SK-N-SH (cell line): ENCODE measurements around the gene NELFE. TPM values are rescaled to one million over a fixed set of nuclear protein-coding genes. Genes with fewer than 3 reads are reported as not detected.

ENCODE experiments used
- CTCF ChIA-PET: fragments of 300-600, 350-600 bp; formaldehyde crosslinking; extraction: SDS; loops from one replicate; lab custom pipeline; 2021; lab: Yijun Ruan, JAX
- POLR2A ChIA-PET: fragments of 350-600 bp; sonication (Branson Sonifier 250); formaldehyde crosslinking; extraction: SDS; loops from one replicate; lab custom pipeline; 2020; ENCODE audit warnings: antibody characterized with exemption, inconsistent platforms; lab: Yijun Ruan, JAX
- DNase-seq: peaks from one replicate; pipeline ENCODE4 v3.0.0; 2012
- H2AFZ ChIP-seq: fragments of 200-600 bp; sonication (generic); 2 replicates; pipeline ENCODE4 v1.8.1; 2016; ENCODE audit warnings: antibody characterized with exemption, mild to moderate bottlenecking, low read depth
- H3F3A ChIP-seq: fragments of 200-600 bp; sonication (generic); replicated peaks from 2 replicates; pipeline ENCODE3; 2016; ENCODE audit warnings: antibody characterized with exemption, mild to moderate bottlenecking; ENCODE audit not compliant: insufficient read depth
- H3K27ac ChIP-seq, 2 experiments: fragments of 200-500 bp in 1 of 2; fragments of 200-600 bp in 1 of 2; sonication (Bioruptor generic) in 1 of 2; sonication (generic), shearing (Covaris generic) in 1 of 2; 2 replicates each; pipeline versions ENCODE4 v1.5.1 to v1.6.1; 2014 to 2016; ENCODE audit warnings: low read depth in 2 of 2, inconsistent platforms in 1 of 2, low read length in 1 of 2, mild to moderate bottlenecking in 1 of 2, mixed read lengths in 1 of 2
- H3K27me3 ChIP-seq: fragments of 200-600 bp; sonication (generic), shearing (Covaris generic); 2 replicates; pipeline ENCODE4 v1.6.1; 2016; ENCODE audit warnings: mixed run types; ENCODE audit not compliant: insufficient read depth
- H3K36me3 ChIP-seq, 2 experiments: fragments of 200-500 bp in 1 of 2; fragments of 200-600 bp in 1 of 2; sonication (Bioruptor generic) in 1 of 2; sonication (generic) in 1 of 2; replicated peaks in 1 of 2; 2 replicates each; pipeline versions ENCODE3 to v1.5.1; 2014 to 2016; ENCODE audit warnings: low read length in 1 of 2, mild to moderate bottlenecking in 1 of 2; ENCODE audit not compliant: insufficient read depth in 2 of 2, control insufficient read depth in 1 of 2
- H3K4me1 ChIP-seq, 2 experiments: fragments of 200-500 bp in 1 of 2; fragments of 200-600 bp in 1 of 2; sonication (Bioruptor generic) in 1 of 2; sonication (generic), shearing (Covaris generic) in 1 of 2; 2 replicates each; pipeline versions ENCODE4 v1.5.1 to v1.6.1; 2014 to 2016; ENCODE audit warnings: low read depth in 1 of 2, low read length in 1 of 2, mixed run types in 1 of 2; ENCODE audit not compliant: insufficient read depth in 2 of 2, control insufficient read depth in 1 of 2
- H3K4me2 ChIP-seq: fragments of 200-600 bp; sonication (generic), shearing (Covaris generic); 2 replicates; pipeline ENCODE4 v1.6.1; 2017; ENCODE audit warnings: mixed run types
- H3K4me3 ChIP-seq, 2 experiments: fragments of 200-500 bp in 1 of 2; fragments of 200-600 bp in 1 of 2; sonication (Bioruptor generic) in 1 of 2; sonication (generic), shearing (Covaris generic) in 1 of 2; 2 replicates each; pipeline versions ENCODE4 v1.5.1 to v1.8.1; 2014 to 2016; ENCODE audit warnings: low read depth in 2 of 2, inconsistent platforms in 1 of 2, low read length in 1 of 2, mild to moderate bottlenecking in 1 of 2, mixed read lengths in 1 of 2, moderate library complexity in 1 of 2
- H3K79me2 ChIP-seq: fragments of 200-600 bp; sonication (generic); 2 replicates; pipeline ENCODE4 v1.8.1; 2017; ENCODE audit warnings: mild to moderate bottlenecking; ENCODE audit not compliant: insufficient read depth
- H3K9ac ChIP-seq: fragments of 200-600 bp; sonication (generic); 2 replicates; pipeline ENCODE4 v1.6.1; 2017; ENCODE audit warnings: mixed run types
- H3K9me2 ChIP-seq: fragments of 200-600 bp; sonication (generic); 2 replicates; pipeline ENCODE4 v1.6.1; 2017; ENCODE audit warnings: mixed run types
- H3K9me3 ChIP-seq: fragments of 200-600 bp; sonication (generic); 2 replicates; pipeline ENCODE4 v1.6.1; 2017; ENCODE audit warnings: mixed run types, mild to moderate bottlenecking, moderate library complexity
- H4K20me1 ChIP-seq: fragments of 200-600 bp; sonication (generic); 2 replicates; pipeline ENCODE4 v1.6.1; 2017; ENCODE audit warnings: mild to moderate bottlenecking, mixed run types; ENCODE audit not compliant: insufficient read depth
- ELF1 ChIP-seq: IDR thresholded peaks from 2 replicates; pipeline ENCODE4 v1.4.0; 2012
- EP300 ChIP-seq, 2 experiments: IDR thresholded peaks; 2 replicates each; pipeline versions ENCODE4 v1.4.0 to v1.6.1; 2012; ENCODE audit warnings: borderline replicate concordance in 1 of 2, low read depth in 1 of 2, low read length in 1 of 2
- EZH2phosphoT487 ChIP-seq: fragments of 200-600 bp; sonication (generic); IDR thresholded peaks from 2 replicates; pipeline ENCODE4 v1.6.1; 2017; ENCODE audit warnings: low read depth, mixed run types, mild to moderate bottlenecking, antibody characterized with exemption, moderate library complexity, borderline replicate concordance
- FOSL2 ChIP-seq: IDR thresholded peaks from 2 replicates; pipeline ENCODE4 v1.4.0; 2012; ENCODE audit warnings: low read depth, mild to moderate bottlenecking, moderate library complexity, borderline replicate concordance
- FOXM1 ChIP-seq: IDR thresholded peaks from 2 replicates; pipeline ENCODE4 v1.4.0; 2012; ENCODE audit warnings: low read depth, mild to moderate bottlenecking
- GABPA ChIP-seq: IDR thresholded peaks from 2 replicates; pipeline ENCODE4 v1.4.0; 2012; ENCODE audit warnings: low read depth, mild to moderate bottlenecking
- IRF3 ChIP-seq: fragments of 150-350 bp; IDR thresholded peaks from 2 replicates; pipeline ENCODE4 v1.6.1; 2016; ENCODE audit warnings: mild to moderate bottlenecking, low read depth, low read length
- MXI1 ChIP-seq: IDR thresholded peaks from 2 replicates; pipeline ENCODE4 v1.6.1; 2012; ENCODE audit warnings: mild to moderate bottlenecking, low read depth, low read length, improper control_type of control experiment
- NRF1 ChIP-seq: IDR thresholded peaks from 2 replicates; pipeline ENCODE4 v1.6.1; 2012; ENCODE audit warnings: low read depth, mild to moderate bottlenecking, low read length
- POLR2AphosphoS5 ChIP-seq: IDR thresholded peaks from 2 replicates; pipeline ENCODE4 v1.6.1; 2012; ENCODE audit warnings: low read depth, low read length
- RAD21 ChIP-seq: IDR thresholded peaks from 2 replicates; pipeline ENCODE4 v1.6.1; 2012; ENCODE audit warnings: mild to moderate bottlenecking, low read length
- RCOR1 ChIP-seq: fragments of 150-350 bp; IDR thresholded peaks from 2 replicates; pipeline ENCODE4 v1.6.1; 2017; ENCODE audit warnings: antibody characterized with exemption, low read length
- REST ChIP-seq: IDR thresholded peaks from 2 replicates; pipeline ENCODE4 v1.6.1; 2012; ENCODE audit warnings: mild to moderate bottlenecking, low read depth, low read length, moderate library complexity
- RXRA ChIP-seq: IDR thresholded peaks from 2 replicates; pipeline ENCODE4 v1.4.0; 2012; ENCODE audit warnings: low read depth, mild to moderate bottlenecking, borderline replicate concordance
- SIN3A ChIP-seq: IDR thresholded peaks from 2 replicates; pipeline ENCODE4 v1.6.1; 2012; ENCODE audit warnings: low read depth, mild to moderate bottlenecking, low read length, moderate library complexity, borderline replicate concordance
- SMC3 ChIP-seq: IDR thresholded peaks from 2 replicates; pipeline ENCODE4 v1.6.1; 2012; ENCODE audit warnings: low read depth, low read length, improper control_type of control experiment
- TAF1 ChIP-seq: IDR thresholded peaks from 2 replicates; pipeline ENCODE4 v1.6.1; 2012; ENCODE audit warnings: low read depth, mild to moderate bottlenecking, low read length, moderate library complexity, borderline replicate concordance
- TCF12 ChIP-seq: IDR thresholded peaks from 2 replicates; pipeline ENCODE4 v1.4.0; 2012
- TEAD4 ChIP-seq: IDR thresholded peaks from 2 replicates; pipeline ENCODE4 v1.4.0; 2012; ENCODE audit warnings: mild to moderate bottlenecking, borderline replicate concordance; ENCODE audit not compliant: insufficient read depth
- YY1 ChIP-seq: IDR thresholded peaks from 2 replicates; pipeline ENCODE4 v1.4.0; 2012; ENCODE audit warnings: low read depth, mild to moderate bottlenecking
- WGBS: methylation state at CpG from one replicate; pipeline ENCODE4 v1.1.6; 2017; ENCODE audit warnings: low lambda C conversion rate; 5-methylcytosine and 5-hydroxymethylcytosine counted together
- polyA plus RNA-seq, 3 experiments: library from polyadenylated mRNA; depleted of rRNA; stranded (reverse); fragments of >200 nt; gene quantifications; 2 replicates each; pipeline ENCODE4 v1.2.3, GENCODE V29; 2012
- TF ChIP-seq, protein P1 (sequence below): IDR thresholded peaks from 2 replicates; pipeline ENCODE4 v1.4.0; 2012; ENCODE audit warnings: low read depth, borderline replicate concordance
- TF ChIP-seq, protein P2 (sequence below): IDR thresholded peaks from 2 replicates; pipeline ENCODE4 v1.4.0; 2012; ENCODE audit warnings: low read depth
- TF ChIP-seq, protein P3 (sequence below): IDR thresholded peaks from 2 replicates; pipeline ENCODE4; 2012

NELFE gene
- polyA plus RNA-seq (2012; rRNA removed), result 89.5 and 116 TPM in 2 replicates
- 101 and 102 TPM in 2 replicates for polyA plus RNA-seq (2012; cell fraction: cytosol; rRNA removed)
- polyA plus RNA-seq (2012; cell fraction: nucleus; rRNA removed), result 88.7 and 92.7 TPM in 2 replicates

DNA sequence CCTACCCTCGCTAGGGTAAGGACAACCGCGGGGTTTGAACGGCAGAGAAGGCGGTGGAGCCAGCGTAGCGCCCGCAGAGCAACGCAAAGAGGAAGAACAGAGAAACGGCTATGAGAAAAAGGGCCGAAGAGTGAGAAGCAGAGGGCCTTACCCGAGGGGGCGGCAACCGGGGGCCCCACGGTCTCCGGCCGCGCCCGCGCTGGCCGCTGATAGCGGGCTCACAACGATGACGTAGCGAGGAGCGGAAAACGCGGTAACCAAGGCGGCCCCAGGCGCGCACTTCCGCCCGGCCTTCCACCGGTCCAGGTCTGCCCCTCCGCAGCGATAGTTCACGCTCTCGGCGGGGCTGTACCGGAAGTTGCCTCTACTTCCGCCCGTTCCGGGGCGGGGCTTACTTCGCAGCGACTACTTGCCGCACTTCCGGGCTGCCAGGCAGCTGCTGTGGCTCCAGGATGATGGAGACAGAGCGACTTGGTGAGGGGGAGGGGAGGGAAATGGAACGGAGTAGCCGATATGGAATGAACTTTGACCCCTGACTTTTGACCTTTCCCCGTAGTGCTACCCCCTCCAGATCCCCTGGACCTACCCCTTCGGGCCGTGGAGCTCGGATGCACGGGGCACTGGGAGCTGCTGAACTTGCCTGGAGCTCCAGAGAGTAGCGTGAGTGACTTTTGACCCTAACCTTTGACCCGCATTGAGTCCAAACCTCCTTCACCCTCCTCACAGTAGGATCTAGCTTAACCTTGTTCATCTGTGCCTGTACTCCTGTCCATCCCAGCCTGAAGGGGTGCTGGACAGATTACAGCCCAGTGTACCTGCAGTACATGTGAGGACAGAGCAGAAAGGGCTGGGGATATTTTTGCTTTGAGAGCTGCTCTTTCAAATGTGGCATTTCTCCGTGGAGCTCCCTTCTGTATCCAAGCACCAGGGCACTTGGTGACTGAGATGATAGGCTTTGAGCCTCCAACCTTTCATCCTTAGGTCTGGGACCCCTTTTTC, at the start of gene NELFE, which contains the start of gene SKIC2:
TSS of gene NELFE (minus strand) at position 231 of the 999 bp plus-strand sequence. CDS start 525 bp downstream, outside the sequence.
TSS of gene SKIC2 (plus strand) at position 435 of the 999 bp plus-strand sequence. CDS start at position 453, 18 bp downstream.
- Histone ChIP-seq H3F3A (peaks cover 11% of the 10 kb centered on the region), H3K27ac (peak within 1 kb of the TSS; percentile 70 to 84), H3K4me2 (peak within 1 kb of the TSS; percentile 98), H3K4me3 (peak within 1 kb of the TSS; percentile 100), H3K9me2 (no peaks in the 10 kb centered on the region), H3K9me3 (no peaks in the 10 kb centered on the region), H3K79me2 (peaks cover 43% of the 10 kb centered on the region), H3K4me1 (peaks cover 0 to 17% of the 10 kb centered on the region in 2 experiments; a peak in 2 of 4 replicates), H2AFZ (peak within 1 kb of the TSS; percentile 91), H4K20me1 (no peaks in the 10 kb centered on the region), H3K27me3 (no peaks in the 10 kb centered on the region), H3K9ac (peak within 1 kb of the TSS; percentile 97), H3K36me3 (peaks cover 42 to 64% of the 10 kb centered on the region in 2 experiments)
- POLR2A ChIA-PET, result interaction anchor here (2.3 to 3.0 kb wide), 2 partner anchors 10 to 13 kb away, joined by 14 to 20 read pairs; partner anchors contain the start of gene DXO
- WGBS, result under 1% methylated on average over 27 of the region's 59 CpGs
- peak; percentile 99 for DNase-seq
- CTCF ChIA-PET, result interaction anchor here (0.8 to 2.6 kb wide), 6 partner anchors 8 to 229 kb away, joined by 3 to 19 read pairs (median 4); partner anchors contain the start of genes DXO and FKBPL
- TF ChIP-seq RAD21 (no peak), RCOR1 (peak; percentile 40; the same call in 1 of the 2 replicates), FOSL2 (no peak), NRF1 (no peak), TAF1 (peak; percentile 91), SIN3A (peak; percentile 79), FOXM1 (no peak), IRF3 (no peak), SMC3 (no peak), GABPA (peak; percentile 98), EZH2phosphoT487 (no peak), TCF12 (0 out of 2 replicates have a peak, but pooled peaks have one; percentile 47), EP300 (IDR thresholded peaks at IDR 0.05; ENCODE audit: borderline replicate concordance in 1 of 2, low read depth in 1 of 2, low read length in 1 of 2) (0 out of 4 replicates have a peak, but pooled peaks of 1 of the 2 experiments have one; percentile 9), ELF1 (peak; percentile 100), YY1 (peak; percentile 67; the same call in 1 of the 2 replicates), RXRA (no peak), TEAD4 (no peak), MXI1 (peak; percentile 87), REST (0 out of 2 replicates have a peak, but pooled peaks have one; percentile 43), POLR2AphosphoS5 (peak; percentile 77)
- TF ChIP-seq, protein P1, sequence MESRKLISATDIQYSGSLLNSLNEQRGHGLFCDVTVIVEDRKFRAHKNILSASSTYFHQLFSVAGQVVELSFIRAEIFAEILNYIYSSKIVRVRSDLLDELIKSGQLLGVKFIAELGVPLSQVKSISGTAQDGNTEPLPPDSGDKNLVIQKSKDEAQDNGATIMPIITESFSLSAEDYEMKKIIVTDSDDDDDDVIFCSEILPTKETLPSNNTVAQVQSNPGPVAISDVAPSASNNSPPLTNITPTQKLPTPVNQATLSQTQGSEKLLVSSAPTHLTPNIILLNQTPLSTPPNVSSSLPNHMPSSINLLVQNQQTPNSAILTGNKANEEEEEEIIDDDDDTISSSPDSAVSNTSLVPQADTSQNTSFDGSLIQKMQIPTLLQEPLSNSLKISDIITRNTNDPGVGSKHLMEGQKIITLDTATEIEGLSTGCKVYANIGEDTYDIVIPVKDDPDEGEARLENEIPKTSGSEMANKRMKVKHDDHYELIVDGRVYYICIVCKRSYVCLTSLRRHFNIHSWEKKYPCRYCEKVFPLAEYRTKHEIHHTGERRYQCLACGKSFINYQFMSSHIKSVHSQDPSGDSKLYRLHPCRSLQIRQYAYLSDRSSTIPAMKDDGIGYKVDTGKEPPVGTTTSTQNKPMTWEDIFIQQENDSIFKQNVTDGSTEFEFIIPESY, result peak; percentile 91
- TF ChIP-seq, protein P2, sequence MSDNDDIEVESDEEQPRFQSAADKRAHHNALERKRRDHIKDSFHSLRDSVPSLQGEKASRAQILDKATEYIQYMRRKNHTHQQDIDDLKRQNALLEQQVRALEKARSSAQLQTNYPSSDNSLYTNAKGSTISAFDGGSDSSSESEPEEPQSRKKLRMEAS, result peak; percentile 90
- TF ChIP-seq, protein P3, sequence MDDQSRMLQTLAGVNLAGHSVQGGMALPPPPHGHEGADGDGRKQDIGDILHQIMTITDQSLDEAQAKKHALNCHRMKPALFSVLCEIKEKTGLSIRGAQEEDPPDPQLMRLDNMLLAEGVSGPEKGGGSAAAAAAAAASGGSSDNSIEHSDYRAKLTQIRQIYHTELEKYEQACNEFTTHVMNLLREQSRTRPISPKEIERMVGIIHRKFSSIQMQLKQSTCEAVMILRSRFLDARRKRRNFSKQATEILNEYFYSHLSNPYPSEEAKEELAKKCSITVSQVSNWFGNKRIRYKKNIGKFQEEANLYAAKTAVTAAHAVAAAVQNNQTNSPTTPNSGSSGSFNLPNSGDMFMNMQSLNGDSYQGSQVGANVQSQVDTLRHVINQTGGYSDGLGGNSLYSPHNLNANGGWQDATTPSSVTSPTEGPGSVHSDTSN, result peak; percentile 51
